ENCODE data around the gene PRXL2A. TPM values are rescaled to one million over a fixed set of nuclear protein-coding genes. Genes with fewer than 3 reads are reported as not detected.

Gene PRXL2A
- total RNA-seq, 1 experiment from 2014 or later = 47.1 TPM

GRCh38 chr10:80464557-80465450 lies 56.5 kb downstream of the PRXL2A start:
- H3K4me3 Mint-ChIP-seq = peak overlapping the region; percentile 52 to 75
- peak; percentile 91 for DNase-seq
- no peak overlapping the region for H3K9ac ChIP-seq (ENCODE audit: extremely low read depth, insufficient read length, low read length)
- peak overlapping the region; percentile 26 for H3K4me2 ChIP-seq (ENCODE audit: insufficient read depth, insufficient read length, low read length)
- peaks cover 33% of the 10 kb centered on the region for H3K4me1 ChIP-seq (ENCODE audit: insufficient read depth, low read length)
- no peak overlapping the region for H2AK5ac ChIP-seq (ENCODE audit: insufficient read length, low read length)
- no peak overlapping the region for H3K27ac ChIP-seq (ENCODE audit: insufficient read length, low read depth, low read length)
- no peak overlapping the region for H2BK15ac ChIP-seq (ENCODE audit: low read depth, low read length)
- H2BK120ac ChIP-seq (ENCODE audit: low read depth, low read length, poor library complexity, severe bottlenecking) = no peak overlapping the region
- H3K9me3 Mint-ChIP-seq = no peaks in the 10 kb centered on the region
- H3K56ac ChIP-seq (ENCODE audit: insufficient read length, low read depth, low read length) = no peak overlapping the region
- peaks cover 0 to 10% (median 8%) of the 10 kb centered on the region in 3 experiments; a peak in 6 of 7 replicates for H3K36me3 Mint-ChIP-seq (ENCODE audit: insufficient read depth in 1 of 3, low read depth in 3 of 3)
- 0 out of 2 replicates have a peak overlapping the region, but pooled peaks have one; percentile 31 for H3K4ac ChIP-seq (ENCODE audit: low read depth, low read length)
- peaks cover 4% of the 10 kb centered on the region for H4K20me1 ChIP-seq (ENCODE audit: control insufficient read depth, insufficient read depth, insufficient read length)
- H2BK20ac ChIP-seq (ENCODE audit: low read depth, low read length, poor library complexity, severe bottlenecking) = no peak overlapping the region
- no peak overlapping the region for H3T11ph ChIP-seq (ENCODE audit: low read length)
- no peak overlapping the region for H2BK12ac ChIP-seq (ENCODE audit: insufficient read length, low read depth, low read length)
- peaks cover 16% of the 10 kb centered on the region; the same call in 1 of the 2 replicates for H3K79me2 ChIP-seq (ENCODE audit: insufficient read depth, low read length)
- H3K23me2 ChIP-seq (ENCODE audit: insufficient read length, low read depth, low read length, poor library complexity, severe bottlenecking) = peaks cover 7% of the 10 kb centered on the region
- no peaks in the 10 kb centered on the region for H3K79me1 ChIP-seq (ENCODE audit: insufficient read depth, low read depth, low read length, poor library complexity, severe bottlenecking)
- TF ChIP-seq, protein P1, sequence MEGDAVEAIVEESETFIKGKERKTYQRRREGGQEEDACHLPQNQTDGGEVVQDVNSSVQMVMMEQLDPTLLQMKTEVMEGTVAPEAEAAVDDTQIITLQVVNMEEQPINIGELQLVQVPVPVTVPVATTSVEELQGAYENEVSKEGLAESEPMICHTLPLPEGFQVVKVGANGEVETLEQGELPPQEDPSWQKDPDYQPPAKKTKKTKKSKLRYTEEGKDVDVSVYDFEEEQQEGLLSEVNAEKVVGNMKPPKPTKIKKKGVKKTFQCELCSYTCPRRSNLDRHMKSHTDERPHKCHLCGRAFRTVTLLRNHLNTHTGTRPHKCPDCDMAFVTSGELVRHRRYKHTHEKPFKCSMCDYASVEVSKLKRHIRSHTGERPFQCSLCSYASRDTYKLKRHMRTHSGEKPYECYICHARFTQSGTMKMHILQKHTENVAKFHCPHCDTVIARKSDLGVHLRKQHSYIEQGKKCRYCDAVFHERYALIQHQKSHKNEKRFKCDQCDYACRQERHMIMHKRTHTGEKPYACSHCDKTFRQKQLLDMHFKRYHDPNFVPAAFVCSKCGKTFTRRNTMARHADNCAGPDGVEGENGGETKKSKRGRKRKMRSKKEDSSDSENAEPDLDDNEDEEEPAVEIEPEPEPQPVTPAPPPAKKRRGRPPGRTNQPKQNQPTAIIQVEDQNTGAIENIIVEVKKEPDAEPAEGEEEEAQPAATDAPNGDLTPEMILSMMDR (conservative IDR thresholded peaks at IDR 0.05) = no peak
- H3K23ac ChIP-seq (ENCODE audit: insufficient read length, low read depth, low read length) = no peak overlapping the region
- no peak overlapping the region for H4K8ac ChIP-seq (replicated peaks; ENCODE audit: insufficient read length, low read depth, low read length)
- H3K9me3 ChIP-seq (ENCODE audit: control insufficient read depth, low read depth, low read length) = no peaks in the 10 kb centered on the region
- no peak overlapping the region for H4K5ac ChIP-seq (ENCODE audit: insufficient read length, low read depth, low read length)
- H2BK5ac ChIP-seq (ENCODE audit: insufficient read length, low read length) = no peak overlapping the region
- H3K4me1 Mint-ChIP-seq = peaks cover 83 to 93% of the 10 kb centered on the region in 2 experiments
- no CpG with 5 or more reads among the region's 14 CpGs for WGBS (ENCODE audit: extremely low coverage, insufficient read length, low lambda C conversion rate)
- H3K18ac ChIP-seq (ENCODE audit: insufficient read length, low read depth, low read length) = peak overlapping the region; percentile 52
- H3K27ac Mint-ChIP-seq = peak overlapping the region; percentile 96 to 99 (median 97)
- peaks cover 37% of the 10 kb centered on the region for H3K27me3 Mint-ChIP-seq (ENCODE audit: low read depth)
- no peak overlapping the region for H4K91ac ChIP-seq (ENCODE audit: insufficient read length, low read depth, low read length)
- H2AFZ ChIP-seq (ENCODE audit: low read length) = no peak overlapping the region
- peak overlapping the region; percentile 62 for H3K14ac ChIP-seq (ENCODE audit: insufficient read depth, low read length)
- H3K27me3 ChIP-seq (ENCODE audit: insufficient read depth, low read length) = no peaks in the 10 kb centered on the region; the same call in 1 of the 2 replicates
